Mesendoderm (in vitro differentiated cells): ENCODE measurements around the gene PNKD.

ENCODE experiments used
- DNase-seq: peaks from one replicate; pipeline ENCODE4 v3.0.0; 2013
- H2AK5ac ChIP-seq: 2 replicates; pipeline ENCODE4 v1.6.1; 2013; ENCODE audit warnings: low read length, inconsistent platforms
- H2BK120ac ChIP-seq: 2 replicates; pipeline ENCODE4 v1.6.1; 2013; ENCODE audit warnings: low read depth, mild to moderate bottlenecking, low read length, moderate library complexity, mixed read lengths
- H2BK15ac ChIP-seq: replicated peaks from 2 replicates; pipeline ENCODE4 v1.6.1; 2013; ENCODE audit warnings: low read depth, mild to moderate bottlenecking, moderate library complexity
- H2BK5ac ChIP-seq: 2 replicates; pipeline ENCODE4 v1.6.1; 2013; ENCODE audit warnings: low read length, inconsistent platforms
- H3K18ac ChIP-seq: 2 replicates; pipeline ENCODE4 v1.6.1; 2013; ENCODE audit warnings: mild to moderate bottlenecking, low read length, mixed read lengths
- H3K23ac ChIP-seq: one replicate; pipeline ENCODE4 v1.6.1; 2013; ENCODE audit warnings: low read length
- H3K27ac ChIP-seq: 2 replicates; pipeline ENCODE4 v1.5.1; 2013; ENCODE audit warnings: low read depth, mild to moderate bottlenecking, inconsistent platforms, low read length, moderate library complexity
- H3K27me3 ChIP-seq: 2 replicates; pipeline ENCODE4 v1.6.1; 2013; ENCODE audit warnings: low read length, control low read depth, mild to moderate bottlenecking, inconsistent platforms; ENCODE audit not compliant: insufficient read depth, poor library complexity
- H3K36me3 ChIP-seq: 2 replicates; pipeline ENCODE4 v1.6.1; 2013; ENCODE audit warnings: low read length, inconsistent platforms; ENCODE audit not compliant: control insufficient read depth, insufficient read depth
- H3K4ac ChIP-seq: one replicate; pipeline ENCODE4 v1.6.1; 2013; ENCODE audit warnings: low read depth, mild to moderate bottlenecking, low read length, moderate library complexity
- H3K4me1 ChIP-seq: 2 replicates; pipeline ENCODE4 v1.6.1; 2013; ENCODE audit warnings: low read depth, low read length, inconsistent platforms; ENCODE audit not compliant: control insufficient read depth
- H3K4me2 ChIP-seq: 2 replicates; pipeline ENCODE4 v1.6.1; 2013; ENCODE audit warnings: low read length
- H3K4me3 ChIP-seq: 2 replicates; pipeline ENCODE4 v1.5.1; 2013; ENCODE audit warnings: mild to moderate bottlenecking, low read length
- H3K56ac ChIP-seq: one replicate; pipeline ENCODE4 v1.6.1; 2013; ENCODE audit warnings: low read length
- H3K79me1 ChIP-seq: 2 replicates; pipeline ENCODE4 v1.6.1; 2013; ENCODE audit warnings: low read length, inconsistent platforms
- H3K79me2 ChIP-seq: 2 replicates; pipeline ENCODE4 v1.6.1; 2013; ENCODE audit warnings: mild to moderate bottlenecking, low read length; ENCODE audit not compliant: control insufficient read depth, insufficient read depth
- H3K9ac ChIP-seq: 2 replicates; pipeline ENCODE4 v1.6.1; 2013; ENCODE audit warnings: low read length, inconsistent platforms
- H4K5ac ChIP-seq: one replicate; pipeline ENCODE4 v1.6.1; 2013; ENCODE audit warnings: low read length
- H4K8ac ChIP-seq: one replicate; pipeline ENCODE4 v1.6.1; 2013; ENCODE audit warnings: low read depth, mild to moderate bottlenecking, control low read depth, low read length, moderate library complexity
- WGBS: extraction: QIAGEN DNeasy Blood & Tissue Kit; methylation state at CpG from one replicate; pipeline ENCODE4 v1.1.7; 2013; ENCODE audit warnings: low lambda C conversion rate, missing lambda C conversion rate; ENCODE audit not compliant: insufficient coverage; ENCODE audit errors: extremely low coverage; 5-methylcytosine and 5-hydroxymethylcytosine counted together

The PNKD gene

GRCh38 chr2:218249691-218250090, 20.6 kb upstream of the PNKD start:
- no peak overlapping the region for H3K27ac ChIP-seq
- no peak overlapping the region for H2AK5ac ChIP-seq
- H3K18ac ChIP-seq: no peak overlapping the region
- H3K4me3 ChIP-seq: no peak overlapping the region
- peaks cover 38% of the 10 kb centered on the region for H3K36me3 ChIP-seq
- no peaks in the 10 kb centered on the region for H3K79me1 ChIP-seq
- no peaks in the 10 kb centered on the region for H3K4me1 ChIP-seq
- H4K5ac ChIP-seq: no peak overlapping the region
- no peak overlapping the region for H3K4ac ChIP-seq
- H3K79me2 ChIP-seq: no peaks in the 10 kb centered on the region
- H3K23ac ChIP-seq: no peak overlapping the region
- no peak overlapping the region for H2BK120ac ChIP-seq
- H3K27me3 ChIP-seq: no peaks in the 10 kb centered on the region
- H3K9ac ChIP-seq: no peak overlapping the region
- no peak for DNase-seq
- H2BK5ac ChIP-seq: no peak overlapping the region
- H3K4me2 ChIP-seq: no peak overlapping the region
- WGBS: no CpG with 5 or more reads among the region's 13 CpGs
- H4K8ac ChIP-seq: no peak overlapping the region
- no peak overlapping the region for H2BK15ac ChIP-seq
- H3K56ac ChIP-seq: no peak overlapping the region

- H3K9ac ChIP-seq: no peak overlapping the region
- H2BK5ac ChIP-seq: no peak overlapping the region
- H3K4me1 ChIP-seq: no peaks in the 10 kb centered on the region
- H4K5ac ChIP-seq: no peak overlapping the region
- no peaks in the 10 kb centered on the region for H3K79me2 ChIP-seq
- no peak overlapping the region for H2BK15ac ChIP-seq
- no peaks in the 10 kb centered on the region for H3K79me1 ChIP-seq
- no peak overlapping the region for H3K23ac ChIP-seq
- no peak overlapping the region for H4K8ac ChIP-seq
- H3K27ac ChIP-seq: no peak overlapping the region
- H2AK5ac ChIP-seq: no peak overlapping the region
- H3K56ac ChIP-seq: no peak overlapping the region
- H3K27me3 ChIP-seq: no peaks in the 10 kb centered on the region
- H3K36me3 ChIP-seq: peaks cover 31% of the 10 kb centered on the region
- no peak overlapping the region for H2BK120ac ChIP-seq
- no peak overlapping the region for H3K18ac ChIP-seq
- no peak overlapping the region for H3K4me3 ChIP-seq
- no peak for DNase-seq
- no peak overlapping the region for H3K4ac ChIP-seq
- WGBS: no CpG with 5 or more reads among the region's 7 CpGs
- no peak overlapping the region for H3K4me2 ChIP-seq
Measured at GRCh38 chr2:218252509-218253231, 17.6 kb upstream of the PNKD start.

- H3K23ac ChIP-seq: no peak overlapping the region
- no peak overlapping the region for H2BK5ac ChIP-seq
- no peaks in the 10 kb centered on the region for H3K4me1 ChIP-seq
- no peak overlapping the region for H4K8ac ChIP-seq
- H3K4me3 ChIP-seq: no peak overlapping the region
- H3K36me3 ChIP-seq: peaks cover 29% of the 10 kb centered on the region
- H4K5ac ChIP-seq: no peak overlapping the region
- H3K56ac ChIP-seq: no peak overlapping the region
- no peak overlapping the region for H3K27ac ChIP-seq
- no peaks in the 10 kb centered on the region for H3K27me3 ChIP-seq
- H3K4me2 ChIP-seq: no peak overlapping the region
- no peak overlapping the region for H2BK15ac ChIP-seq
- H3K79me2 ChIP-seq: no peaks in the 10 kb centered on the region
- no CpG with 5 or more reads among the region's 5 CpGs for WGBS
- no peak overlapping the region for H2AK5ac ChIP-seq
- H3K18ac ChIP-seq: no peak overlapping the region
- H3K9ac ChIP-seq: no peak overlapping the region
- no peak overlapping the region for H3K4ac ChIP-seq
- H2BK120ac ChIP-seq: no peak overlapping the region
- no peak for DNase-seq
- no peaks in the 10 kb centered on the region for H3K79me1 ChIP-seq
Measured at GRCh38 chr2:218253232-218253625, 17.1 kb upstream of the PNKD start.

- no peak overlapping the region for H4K5ac ChIP-seq
- no peak overlapping the region for H3K27ac ChIP-seq
- no peak overlapping the region for H2BK5ac ChIP-seq
- no peak overlapping the region for H3K4me3 ChIP-seq
- H3K4me2 ChIP-seq: no peak overlapping the region
- WGBS: no CpG with 5 or more reads among the region's 6 CpGs
- H3K79me2 ChIP-seq: no peaks in the 10 kb centered on the region
- H3K27me3 ChIP-seq: no peaks in the 10 kb centered on the region
- H3K79me1 ChIP-seq: no peaks in the 10 kb centered on the region
- H4K8ac ChIP-seq: no peak overlapping the region
- H2BK15ac ChIP-seq: no peak overlapping the region
- H3K56ac ChIP-seq: no peak overlapping the region
- H2BK120ac ChIP-seq: no peak overlapping the region
- peaks cover 16% of the 10 kb centered on the region for H3K36me3 ChIP-seq
- H3K18ac ChIP-seq: no peak overlapping the region
- H3K4ac ChIP-seq: no peak overlapping the region
- H2AK5ac ChIP-seq: no peak overlapping the region
- no peak overlapping the region for H3K9ac ChIP-seq
- H3K23ac ChIP-seq: no peak overlapping the region
- no peaks in the 10 kb centered on the region for H3K4me1 ChIP-seq
- DNase-seq: no peak
Measured at GRCh38 chr2:218255446-218255845, 14.9 kb upstream of the PNKD start.

GRCh38 chr2:218256612-218257350, 13.5 kb upstream of the PNKD start:
- no peak overlapping the region for H3K4me3 ChIP-seq
- no peak overlapping the region for H3K9ac ChIP-seq
- no peak overlapping the region for H2BK120ac ChIP-seq
- no peaks in the 10 kb centered on the region for H3K4me1 ChIP-seq
- H3K23ac ChIP-seq: no peak overlapping the region
- H3K27me3 ChIP-seq: no peaks in the 10 kb centered on the region
- no peak overlapping the region for H2BK5ac ChIP-seq
- no peak overlapping the region for H4K8ac ChIP-seq
- H3K56ac ChIP-seq: no peak overlapping the region
- H3K79me1 ChIP-seq: no peaks in the 10 kb centered on the region
- peaks cover 16% of the 10 kb centered on the region for H3K36me3 ChIP-seq
- no peak for DNase-seq
- H3K4me2 ChIP-seq: no peak overlapping the region
- no peak overlapping the region for H2AK5ac ChIP-seq
- no peak overlapping the region for H3K4ac ChIP-seq
- H3K18ac ChIP-seq: no peak overlapping the region
- no peak overlapping the region for H3K27ac ChIP-seq
- WGBS: no CpG with 5 or more reads among the region's 13 CpGs
- H3K79me2 ChIP-seq: no peaks in the 10 kb centered on the region
- H4K5ac ChIP-seq: no peak overlapping the region
- H2BK15ac ChIP-seq: no peak overlapping the region
